Measurements from ENCODE around the gene POU6F2.
"Not testable (repeated sequence)": the region's sequence is repeated elsewhere in the genome, so short reads cannot be mapped to it uniquely, and the experiment has no call there.

The POU6F2 gene

DNA sequence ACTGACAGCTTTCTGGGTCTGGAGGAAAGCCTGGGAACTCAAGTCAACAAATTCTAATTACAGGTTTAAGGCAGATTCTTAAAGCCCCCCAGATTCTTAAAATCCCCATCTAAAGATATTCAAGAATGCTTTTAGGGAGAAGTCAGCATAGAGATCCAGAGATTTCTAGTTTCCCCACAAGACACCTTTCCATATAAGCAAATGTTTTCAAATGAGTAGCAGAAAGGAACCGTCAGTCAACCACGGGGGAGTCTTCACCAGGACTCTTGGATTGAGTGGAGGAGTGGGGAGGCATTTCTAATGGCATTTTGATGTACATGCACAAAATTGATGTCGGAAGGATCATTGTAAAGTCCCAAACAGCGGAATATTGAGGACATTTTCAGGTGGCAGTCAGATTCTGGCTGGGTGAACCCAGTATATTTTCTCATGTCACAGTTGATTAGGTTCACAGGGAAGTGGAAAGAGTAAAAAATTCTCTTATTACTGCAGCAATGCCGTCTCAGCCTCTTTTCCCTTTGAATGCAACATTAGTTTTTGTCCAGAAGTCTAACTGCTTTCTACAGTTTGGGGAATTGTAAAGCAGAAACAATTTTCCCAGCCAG is 396.8 kb downstream of the POU6F2 start:
- Histone ChIP-seq H3K4me2 (ENCODE audit: insufficient read depth, low read length, poor library complexity, severe bottlenecking) (no peak overlapping the region), H3K27me3 (ENCODE audit: control insufficient read depth in 3 of 3, insufficient read depth in 3 of 3, low read depth in 1 of 3, low read length in 3 of 3) (no peaks in the 10 kb centered on the region), H2AFZ (ENCODE audit: low read length) (no peak overlapping the region), H2BK120ac (ENCODE audit: low read depth, low read length) (no peak overlapping the region), H3K27ac (replicated peaks; ENCODE audit: low read length) (no peak overlapping the region), H4K91ac (ENCODE audit: low read depth, low read length, poor library complexity) (no peak overlapping the region), H3K79me1 (ENCODE audit: low read depth, low read length) (no peaks in the 10 kb centered on the region), H3K23ac (ENCODE audit: low read depth, low read length, poor library complexity) (no peak overlapping the region), H2BK5ac (ENCODE audit: low read length) (no peak overlapping the region), H3K4ac (ENCODE audit: low read length) (no peak overlapping the region), H2BK15ac (ENCODE audit: low read length) (no peak overlapping the region), H3K36me3 (replicated peaks in 1 of 2; ENCODE audit: control insufficient read depth in 2 of 2, insufficient read depth in 2 of 2, low read length in 2 of 2) (no peaks in the 10 kb centered on the region), H3K4me3 (ENCODE audit: low read length in 2 of 2) (no peak overlapping the region), H3K9ac (ENCODE audit: low read depth, low read length, poor library complexity) (no peak overlapping the region), H3K14ac (ENCODE audit: low read length) (no peak overlapping the region), H2AK5ac (ENCODE audit: low read depth, low read length) (no peak overlapping the region), H2BK12ac (ENCODE audit: low read length) (no peak overlapping the region), H3K18ac (ENCODE audit: low read length) (no peak overlapping the region), H4K8ac (ENCODE audit: low read depth, low read length) (no peak overlapping the region), H3K9me3 (replicated peaks in 1 of 2; ENCODE audit: control insufficient read depth in 2 of 2, insufficient read depth in 1 of 2, low read depth in 1 of 2, low read length in 2 of 2) (peaks cover 0 to 2% of the 10 kb centered on the region in 2 donors), H3K4me1 (ENCODE audit: control insufficient read depth in 2 of 2, insufficient read depth in 1 of 2, low read depth in 1 of 2, low read length in 2 of 2) (peaks cover 0 to 7% of the 10 kb centered on the region in 2 donors)
- no peak for DNase-seq (ENCODE audit: low spot score)
- WGBS, 2 donors (ENCODE audit: extremely low coverage in 2 of 2, insufficient read length in 2 of 2, insufficient replicate concordance in 1 of 2) = no CpG with 5 or more reads among the region's 5 CpGs

DNA sequence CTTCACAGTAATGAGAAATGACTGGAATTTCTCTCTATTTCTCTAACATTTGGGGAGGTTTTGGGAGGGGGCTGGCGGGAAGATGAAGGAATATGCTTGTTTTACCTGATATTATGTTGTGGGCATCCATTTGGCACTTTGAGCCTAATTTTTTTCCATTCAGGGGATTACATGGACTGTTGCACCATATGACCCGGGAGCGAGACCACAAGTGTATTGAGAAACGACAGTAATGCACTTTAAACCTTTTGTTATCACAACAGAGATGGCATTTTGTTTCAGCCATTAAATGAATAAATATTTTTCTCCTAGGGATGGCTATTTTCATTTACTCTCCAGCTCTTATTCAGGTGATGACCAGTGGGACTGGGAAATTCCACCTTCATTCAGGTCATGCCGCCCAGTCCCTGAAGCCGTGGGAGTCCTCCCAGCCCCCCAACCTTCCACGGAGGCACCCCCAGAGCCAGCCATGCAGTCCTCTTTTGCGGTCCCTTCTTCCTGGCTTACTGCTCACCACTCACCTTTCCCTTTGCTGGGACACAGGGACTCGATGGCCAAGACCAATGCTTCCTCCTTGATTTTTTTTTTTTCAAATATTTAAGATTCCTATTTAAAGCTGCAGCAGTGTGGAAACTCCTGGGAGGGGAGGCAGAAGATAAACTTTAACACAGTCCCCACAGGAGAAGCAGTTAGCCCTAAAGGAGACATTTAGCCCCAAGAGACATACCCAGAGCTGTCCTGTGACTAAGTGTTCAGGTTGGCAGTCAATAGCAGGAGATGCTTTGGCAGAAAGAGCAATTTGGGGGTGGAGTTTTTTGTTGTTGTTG is 397.6 kb downstream of the POU6F2 start:
- Histone ChIP-seq H3K4me2 (ENCODE audit: insufficient read depth, low read length, poor library complexity, severe bottlenecking) (no peak overlapping the region), H3K4ac (ENCODE audit: low read length) (no peak overlapping the region), H3K27me3 (ENCODE audit: control insufficient read depth in 3 of 3, insufficient read depth in 3 of 3, low read depth in 1 of 3, low read length in 3 of 3) (no peaks in the 10 kb centered on the region), H3K27ac (replicated peaks; ENCODE audit: low read length) (no peak overlapping the region), H3K9ac (ENCODE audit: low read depth, low read length, poor library complexity) (no peak overlapping the region), H2BK5ac (ENCODE audit: low read length) (no peak overlapping the region), H3K4me3 (ENCODE audit: low read length in 2 of 2) (no peak overlapping the region), H2AK5ac (ENCODE audit: low read depth, low read length) (no peak overlapping the region), H2BK15ac (ENCODE audit: low read length) (no peak overlapping the region), H3K4me1 (ENCODE audit: control insufficient read depth in 2 of 2, insufficient read depth in 1 of 2, low read depth in 1 of 2, low read length in 2 of 2) (peaks cover 0 to 7% of the 10 kb centered on the region in 2 donors), H4K91ac (ENCODE audit: low read depth, low read length, poor library complexity) (no peak overlapping the region), H3K79me1 (ENCODE audit: low read depth, low read length) (no peaks in the 10 kb centered on the region), H3K9me3 (replicated peaks in 1 of 2; ENCODE audit: control insufficient read depth in 2 of 2, insufficient read depth in 1 of 2, low read depth in 1 of 2, low read length in 2 of 2) (peaks cover 0 to 2% of the 10 kb centered on the region in 2 donors), H3K14ac (ENCODE audit: low read length) (no peak overlapping the region), H2BK12ac (ENCODE audit: low read length) (no peak overlapping the region), H3K18ac (ENCODE audit: low read length) (no peak overlapping the region), H2AFZ (ENCODE audit: low read length) (no peak overlapping the region), H3K36me3 (replicated peaks in 1 of 2; ENCODE audit: control insufficient read depth in 2 of 2, insufficient read depth in 2 of 2, low read length in 2 of 2) (no peaks in the 10 kb centered on the region), H4K8ac (ENCODE audit: low read depth, low read length) (no peak overlapping the region), H3K23ac (ENCODE audit: low read depth, low read length, poor library complexity) (no peak overlapping the region), H2BK120ac (ENCODE audit: low read depth, low read length) (no peak overlapping the region)
- no peak for DNase-seq (ENCODE audit: low spot score)
- no CpG with 5 or more reads among the region's 9 CpGs for WGBS, 2 donors (ENCODE audit: extremely low coverage in 2 of 2, insufficient read length in 2 of 2, insufficient replicate concordance in 1 of 2)

DNA sequence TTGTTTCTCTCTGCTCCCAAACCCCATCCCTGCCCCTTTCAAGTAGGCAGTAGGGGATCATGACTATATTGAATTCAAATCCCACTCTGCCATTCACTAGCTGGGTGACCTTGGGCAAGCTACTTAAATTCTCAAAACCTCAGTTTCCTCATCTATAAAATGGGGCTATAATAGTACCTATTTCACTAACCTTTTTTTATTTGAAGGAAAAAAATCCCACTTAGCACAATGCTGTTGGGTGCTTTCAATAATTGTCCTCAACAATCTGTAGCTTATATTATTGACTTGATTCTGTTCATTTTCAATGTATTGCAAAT is 398.1 kb downstream of the POU6F2 start:
- no peaks in the 10 kb centered on the region for H3K79me1 ChIP-seq (ENCODE audit: low read depth, low read length)
- H3K36me3 ChIP-seq (replicated peaks in 1 of 2; ENCODE audit: control insufficient read depth in 2 of 2, insufficient read depth in 2 of 2, low read length in 2 of 2) = no peaks in the 10 kb centered on the region
- no peak overlapping the region for H3K23ac ChIP-seq (ENCODE audit: low read depth, low read length, poor library complexity)
- no peak overlapping the region for H3K4me2 ChIP-seq (ENCODE audit: insufficient read depth, low read length, poor library complexity, severe bottlenecking)
- no peak overlapping the region for H2BK15ac ChIP-seq (ENCODE audit: low read length)
- H3K27me3 ChIP-seq (ENCODE audit: control insufficient read depth in 3 of 3, insufficient read depth in 3 of 3, low read depth in 1 of 3, low read length in 3 of 3) = no peaks in the 10 kb centered on the region
- DNase-seq (ENCODE audit: low spot score) = no peak
- no peak overlapping the region for H4K91ac ChIP-seq (ENCODE audit: low read depth, low read length, poor library complexity)
- H3K9ac ChIP-seq (ENCODE audit: low read depth, low read length, poor library complexity) = no peak overlapping the region
- H2AFZ ChIP-seq (ENCODE audit: low read length) = no peak overlapping the region
- no peak overlapping the region for H2BK12ac ChIP-seq (ENCODE audit: low read length)
- no peak overlapping the region for H2AK5ac ChIP-seq (ENCODE audit: low read depth, low read length)
- no peak overlapping the region for H2BK120ac ChIP-seq (ENCODE audit: low read depth, low read length)
- H3K27ac ChIP-seq (replicated peaks; ENCODE audit: low read length) = no peak overlapping the region
- H3K9me3 ChIP-seq (replicated peaks in 1 of 2; ENCODE audit: control insufficient read depth in 2 of 2, insufficient read depth in 1 of 2, low read depth in 1 of 2, low read length in 2 of 2) = peaks cover 0 to 2% of the 10 kb centered on the region in 2 donors
- H3K18ac ChIP-seq (ENCODE audit: low read length) = no peak overlapping the region
- H3K4me3 ChIP-seq (ENCODE audit: low read length in 2 of 2) = no peak overlapping the region
- no peak overlapping the region for H3K14ac ChIP-seq (ENCODE audit: low read length)
- no peak overlapping the region for H4K8ac ChIP-seq (ENCODE audit: low read depth, low read length)
- no peak overlapping the region for H3K4ac ChIP-seq (ENCODE audit: low read length)
- no peak overlapping the region for H2BK5ac ChIP-seq (ENCODE audit: low read length)
- H3K4me1 ChIP-seq (ENCODE audit: control insufficient read depth in 2 of 2, insufficient read depth in 1 of 2, low read depth in 1 of 2, low read length in 2 of 2) = peaks cover 0 to 7% of the 10 kb centered on the region in 2 donors

DNA sequence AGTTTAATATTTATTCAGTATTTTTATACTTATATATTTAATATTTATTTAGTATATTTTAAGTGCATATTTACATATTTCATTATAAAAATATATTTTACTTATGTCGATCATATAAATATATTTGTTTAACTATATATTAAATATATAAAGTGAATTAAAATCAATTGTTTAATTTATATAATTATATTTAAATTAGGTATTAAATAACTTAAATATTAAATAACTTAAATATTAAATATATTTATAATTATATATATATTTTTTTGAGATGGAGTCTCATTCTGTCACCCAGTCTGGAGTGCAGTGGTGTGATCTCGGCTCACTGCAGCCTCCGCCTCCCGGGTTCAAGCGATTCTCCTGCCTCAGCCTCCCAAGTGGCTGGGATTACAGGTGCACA is 399.2 kb downstream of the POU6F2 start:
- not testable (repeated sequence) for H3K36me3 ChIP-seq (replicated peaks in 1 of 2; ENCODE audit: control insufficient read depth in 2 of 2, insufficient read depth in 2 of 2, low read length in 2 of 2); H3K79me1 ChIP-seq (ENCODE audit: low read depth, low read length); H3K18ac ChIP-seq (ENCODE audit: low read length); H4K8ac ChIP-seq (ENCODE audit: low read depth, low read length); H2AFZ ChIP-seq (ENCODE audit: low read length); H4K91ac ChIP-seq (ENCODE audit: low read depth, low read length, poor library complexity); H2BK5ac ChIP-seq (ENCODE audit: low read length); H3K9me3 ChIP-seq (replicated peaks in 1 of 2; ENCODE audit: control insufficient read depth in 2 of 2, insufficient read depth in 1 of 2, low read depth in 1 of 2, low read length in 2 of 2); H3K4ac ChIP-seq (ENCODE audit: low read length); H2BK12ac ChIP-seq (ENCODE audit: low read length); H2BK120ac ChIP-seq (ENCODE audit: low read depth, low read length); H3K23ac ChIP-seq (ENCODE audit: low read depth, low read length, poor library complexity); H3K27ac ChIP-seq (replicated peaks; ENCODE audit: low read length); H2BK15ac ChIP-seq (ENCODE audit: low read length); H3K9ac ChIP-seq (ENCODE audit: low read depth, low read length, poor library complexity); H3K4me1 ChIP-seq (ENCODE audit: control insufficient read depth in 2 of 2, insufficient read depth in 1 of 2, low read depth in 1 of 2, low read length in 2 of 2); H3K4me2 ChIP-seq (ENCODE audit: insufficient read depth, low read length, poor library complexity, severe bottlenecking); DNase-seq (ENCODE audit: low spot score); H3K14ac ChIP-seq (ENCODE audit: low read length); H2AK5ac ChIP-seq (ENCODE audit: low read depth, low read length); H3K4me3 ChIP-seq (ENCODE audit: low read length in 2 of 2); H3K27me3 ChIP-seq (ENCODE audit: control insufficient read depth in 3 of 3, insufficient read depth in 3 of 3, low read depth in 1 of 3, low read length in 3 of 3)
- WGBS, 2 donors (ENCODE audit: extremely low coverage in 2 of 2, insufficient read length in 2 of 2, insufficient replicate concordance in 1 of 2) = no CpG with 5 or more reads among the region's 5 CpGs

Measured in neuronal stem cell (in vitro differentiated cells).